ENCODE measurements around the gene EFNA5.

DNA sequence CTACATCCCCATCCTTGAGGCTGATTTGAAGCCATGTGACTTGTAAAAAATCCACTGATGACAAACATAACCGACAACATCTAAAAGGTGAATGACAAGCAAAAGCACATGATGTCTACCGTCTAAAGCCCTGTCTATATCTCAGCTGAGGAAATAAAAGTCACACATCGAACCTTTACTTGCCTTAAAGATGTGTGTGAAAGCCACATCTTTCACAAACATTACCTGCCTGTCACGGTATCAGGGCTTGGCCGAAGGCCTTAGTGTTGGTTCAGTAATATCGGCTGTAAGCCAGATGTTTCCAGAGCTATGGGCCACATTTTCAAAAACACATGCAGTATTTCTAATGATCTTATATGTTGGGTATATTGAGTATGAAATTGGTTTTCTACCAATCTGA, 125.8 kb downstream of the EFNA5 start:
- TF ChIP-seq, protein P1, sequence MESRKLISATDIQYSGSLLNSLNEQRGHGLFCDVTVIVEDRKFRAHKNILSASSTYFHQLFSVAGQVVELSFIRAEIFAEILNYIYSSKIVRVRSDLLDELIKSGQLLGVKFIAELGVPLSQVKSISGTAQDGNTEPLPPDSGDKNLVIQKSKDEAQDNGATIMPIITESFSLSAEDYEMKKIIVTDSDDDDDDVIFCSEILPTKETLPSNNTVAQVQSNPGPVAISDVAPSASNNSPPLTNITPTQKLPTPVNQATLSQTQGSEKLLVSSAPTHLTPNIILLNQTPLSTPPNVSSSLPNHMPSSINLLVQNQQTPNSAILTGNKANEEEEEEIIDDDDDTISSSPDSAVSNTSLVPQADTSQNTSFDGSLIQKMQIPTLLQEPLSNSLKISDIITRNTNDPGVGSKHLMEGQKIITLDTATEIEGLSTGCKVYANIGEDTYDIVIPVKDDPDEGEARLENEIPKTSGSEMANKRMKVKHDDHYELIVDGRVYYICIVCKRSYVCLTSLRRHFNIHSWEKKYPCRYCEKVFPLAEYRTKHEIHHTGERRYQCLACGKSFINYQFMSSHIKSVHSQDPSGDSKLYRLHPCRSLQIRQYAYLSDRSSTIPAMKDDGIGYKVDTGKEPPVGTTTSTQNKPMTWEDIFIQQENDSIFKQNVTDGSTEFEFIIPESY (CRISPR knock-in tag; IDR thresholded peaks at IDR 0.05): no peak
- TF ChIP-seq FIP1L1 (IDR thresholded peaks at IDR 0.05; ENCODE audit: borderline replicate concordance, insufficient read depth, low read depth, low read length): no peak
- TF ChIP-seq, protein P2, sequence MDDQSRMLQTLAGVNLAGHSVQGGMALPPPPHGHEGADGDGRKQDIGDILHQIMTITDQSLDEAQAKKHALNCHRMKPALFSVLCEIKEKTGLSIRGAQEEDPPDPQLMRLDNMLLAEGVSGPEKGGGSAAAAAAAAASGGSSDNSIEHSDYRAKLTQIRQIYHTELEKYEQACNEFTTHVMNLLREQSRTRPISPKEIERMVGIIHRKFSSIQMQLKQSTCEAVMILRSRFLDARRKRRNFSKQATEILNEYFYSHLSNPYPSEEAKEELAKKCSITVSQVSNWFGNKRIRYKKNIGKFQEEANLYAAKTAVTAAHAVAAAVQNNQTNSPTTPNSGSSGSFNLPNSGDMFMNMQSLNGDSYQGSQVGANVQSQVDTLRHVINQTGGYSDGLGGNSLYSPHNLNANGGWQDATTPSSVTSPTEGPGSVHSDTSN (CRISPR knock-in tag; IDR thresholded peaks at IDR 0.05; ENCODE audit: borderline replicate concordance): no peak
- no peak for TF ChIP-seq ATF1 (CRISPR knock-in tag; IDR thresholded peaks at IDR 0.05)
- no peak for TF ChIP-seq POLR2A (IDR thresholded peaks at IDR 0.05; ENCODE audit: insufficient read depth in 1 of 2, low read depth in 2 of 2, low read length in 2 of 2)
- TF ChIP-seq, protein P3, sequence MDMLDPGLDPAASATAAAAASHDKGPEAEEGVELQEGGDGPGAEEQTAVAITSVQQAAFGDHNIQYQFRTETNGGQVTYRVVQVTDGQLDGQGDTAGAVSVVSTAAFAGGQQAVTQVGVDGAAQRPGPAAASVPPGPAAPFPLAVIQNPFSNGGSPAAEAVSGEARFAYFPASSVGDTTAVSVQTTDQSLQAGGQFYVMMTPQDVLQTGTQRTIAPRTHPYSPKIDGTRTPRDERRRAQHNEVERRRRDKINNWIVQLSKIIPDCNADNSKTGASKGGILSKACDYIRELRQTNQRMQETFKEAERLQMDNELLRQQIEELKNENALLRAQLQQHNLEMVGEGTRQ (IDR thresholded peaks at IDR 0.05; ENCODE audit: low read depth, low read length): no peak
- TF ChIP-seq, protein P3 (CRISPR knock-in tag; IDR thresholded peaks at IDR 0.05; ENCODE audit: borderline replicate concordance): no peak

Measured in HepG2 (cell line).